Measurements from ENCODE around the gene MEX3A. TPM values are rescaled to one million over a fixed set of nuclear protein-coding genes. Genes with fewer than 3 reads are reported as not detected.

The MEX3A gene
- total RNA-seq, 3 donors from 2014 or later, result 0.50 to 0.66 (median 0.57) TPM

DNA sequence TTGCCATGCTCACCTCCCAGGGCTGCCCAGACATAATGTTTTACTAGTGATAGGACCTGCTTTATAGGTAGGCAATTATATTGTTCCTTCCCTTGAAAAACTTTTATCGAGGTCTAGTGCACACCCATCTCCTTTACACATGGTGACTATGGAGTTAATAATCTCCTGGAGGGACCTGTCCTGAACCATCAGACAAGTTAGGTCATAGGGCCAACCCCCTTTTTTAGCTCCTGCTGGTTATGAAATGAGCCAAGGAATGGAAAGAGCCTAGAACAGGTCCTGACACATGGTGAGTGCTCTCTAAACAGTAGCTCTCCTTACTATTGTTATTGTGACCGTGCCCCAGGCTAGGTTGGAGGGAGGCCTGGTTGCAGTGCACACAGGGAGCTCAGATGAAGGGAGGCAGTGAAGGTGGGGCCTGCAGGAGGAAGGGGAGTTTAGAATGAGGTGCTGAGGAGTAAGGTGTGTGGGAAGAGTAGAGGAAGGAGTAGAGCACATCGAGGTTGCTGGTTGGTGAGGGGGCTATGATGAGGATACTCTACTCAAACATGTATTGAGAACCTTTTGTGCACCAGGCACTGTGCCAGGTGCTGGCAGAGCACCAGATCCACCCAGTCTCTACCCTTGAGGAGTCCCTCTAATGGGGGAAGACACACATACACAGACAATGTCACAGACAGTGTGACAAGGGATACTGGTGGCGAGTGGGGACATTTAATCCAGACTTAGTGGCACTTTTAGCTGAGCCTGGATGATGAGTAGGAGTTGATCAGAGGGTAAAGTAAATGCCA, 18.1 kb upstream of the MEX3A start:
- H3K9me3 Mint-ChIP-seq, result no peaks in the 10 kb centered on the region
- ATAC-seq (no peak), DNase-seq (no peak)
- H3K4me3 Mint-ChIP-seq, result no peak overlapping the region
- H3K4me1 Mint-ChIP-seq (ENCODE audit: low read depth), result peaks cover 73% of the 10 kb centered on the region
- H3K27me3 Mint-ChIP-seq (ENCODE audit: low read depth), result peaks cover 2% of the 10 kb centered on the region
- H3K36me3 Mint-ChIP-seq (ENCODE audit: insufficient read depth), result no peaks in the 10 kb centered on the region

DNA sequence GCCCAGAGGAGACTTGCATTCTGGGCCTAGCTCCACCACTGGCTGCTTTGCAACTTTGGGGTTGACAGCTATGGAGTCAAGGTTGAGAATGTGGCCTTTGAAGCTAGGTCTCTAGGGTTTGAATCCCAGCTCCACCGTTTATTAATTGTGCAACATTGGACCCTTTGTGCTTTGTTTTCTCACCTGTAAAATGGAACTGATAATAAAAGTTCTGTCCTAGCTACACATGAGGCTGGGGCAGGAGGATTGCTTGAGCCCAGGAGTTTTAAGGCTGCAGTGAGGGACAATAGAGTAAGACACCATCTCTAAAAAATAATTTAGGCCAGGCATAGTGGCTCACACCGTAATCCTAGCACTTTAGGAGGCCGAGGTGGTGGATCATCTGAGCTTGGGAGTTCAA, 17.0 kb upstream of the MEX3A start:
- Mint-ChIP-seq H3K4me1 (ENCODE audit: low read depth) (peaks cover 61% of the 10 kb centered on the region), H3K36me3 (ENCODE audit: insufficient read depth) (no peaks in the 10 kb centered on the region), H3K9me3 (no peaks in the 10 kb centered on the region), H3K27me3 (ENCODE audit: low read depth) (peaks cover 2% of the 10 kb centered on the region), H3K4me3 (no peak overlapping the region)
- no peak for DNase-seq
- ATAC-seq, result no peak

DNA sequence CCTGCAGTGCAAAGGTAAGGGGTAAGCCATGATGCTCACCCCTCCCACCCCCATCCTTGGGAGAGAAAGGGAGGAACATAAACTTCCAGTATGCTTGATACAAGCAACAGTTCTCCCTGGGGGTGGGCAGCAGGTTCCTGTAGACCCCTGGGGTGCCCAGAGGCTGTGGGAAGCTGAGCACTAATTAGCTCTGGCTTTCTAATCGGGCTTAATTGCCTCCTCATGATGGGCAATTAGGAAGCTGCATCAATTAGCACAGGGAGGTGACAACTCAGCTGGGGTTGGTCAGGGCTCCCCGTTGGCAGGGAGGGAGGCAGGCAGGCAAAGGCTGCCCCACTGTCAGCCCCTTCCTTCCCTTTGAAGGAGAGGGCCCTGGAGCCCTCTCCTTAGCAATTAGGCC, 16.5 kb upstream of the MEX3A start:
- no peak for DNase-seq
- Mint-ChIP-seq H3K27me3 (ENCODE audit: low read depth) (peaks cover 2% of the 10 kb centered on the region), H3K9me3 (no peaks in the 10 kb centered on the region), H3K4me1 (ENCODE audit: low read depth) (peaks cover 56% of the 10 kb centered on the region), H3K36me3 (ENCODE audit: insufficient read depth) (no peaks in the 10 kb centered on the region), H3K4me3 (no peak overlapping the region)
- no peak for ATAC-seq

DNA sequence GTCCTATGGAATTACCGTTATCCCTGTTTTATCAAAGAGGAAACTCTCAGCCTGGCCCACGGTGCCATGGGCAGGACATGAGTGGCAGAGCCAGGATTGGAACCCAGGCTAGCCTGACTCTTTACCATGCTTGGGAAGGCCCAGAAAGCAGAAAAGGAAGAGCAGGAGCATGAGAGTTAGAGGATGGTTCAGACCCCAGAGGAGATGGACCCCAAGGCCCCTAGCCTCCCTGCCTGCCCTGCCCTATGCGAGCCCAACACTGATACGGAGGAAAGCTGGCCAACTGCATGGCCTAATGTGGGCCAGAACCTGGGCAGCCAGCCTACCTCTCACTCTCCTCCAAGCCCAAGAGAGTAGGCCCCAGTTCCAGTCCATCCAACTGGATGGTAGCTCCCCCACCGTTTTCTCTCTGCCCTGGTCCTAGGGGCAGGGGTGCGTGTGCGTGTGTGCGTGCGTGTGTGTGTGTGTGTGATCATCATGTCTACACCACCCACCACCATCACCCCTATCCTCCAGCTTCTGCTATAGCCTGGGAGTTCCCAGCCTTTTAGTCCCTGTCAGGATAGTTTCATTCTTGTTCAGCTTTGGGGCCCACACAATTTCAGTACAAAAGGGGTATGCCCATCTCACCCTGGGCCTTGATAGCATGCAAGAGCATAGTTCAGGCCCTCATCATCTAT, 15.4 kb upstream of the MEX3A start:
- ATAC-seq, result peak; percentile 41 to 43

DNA sequence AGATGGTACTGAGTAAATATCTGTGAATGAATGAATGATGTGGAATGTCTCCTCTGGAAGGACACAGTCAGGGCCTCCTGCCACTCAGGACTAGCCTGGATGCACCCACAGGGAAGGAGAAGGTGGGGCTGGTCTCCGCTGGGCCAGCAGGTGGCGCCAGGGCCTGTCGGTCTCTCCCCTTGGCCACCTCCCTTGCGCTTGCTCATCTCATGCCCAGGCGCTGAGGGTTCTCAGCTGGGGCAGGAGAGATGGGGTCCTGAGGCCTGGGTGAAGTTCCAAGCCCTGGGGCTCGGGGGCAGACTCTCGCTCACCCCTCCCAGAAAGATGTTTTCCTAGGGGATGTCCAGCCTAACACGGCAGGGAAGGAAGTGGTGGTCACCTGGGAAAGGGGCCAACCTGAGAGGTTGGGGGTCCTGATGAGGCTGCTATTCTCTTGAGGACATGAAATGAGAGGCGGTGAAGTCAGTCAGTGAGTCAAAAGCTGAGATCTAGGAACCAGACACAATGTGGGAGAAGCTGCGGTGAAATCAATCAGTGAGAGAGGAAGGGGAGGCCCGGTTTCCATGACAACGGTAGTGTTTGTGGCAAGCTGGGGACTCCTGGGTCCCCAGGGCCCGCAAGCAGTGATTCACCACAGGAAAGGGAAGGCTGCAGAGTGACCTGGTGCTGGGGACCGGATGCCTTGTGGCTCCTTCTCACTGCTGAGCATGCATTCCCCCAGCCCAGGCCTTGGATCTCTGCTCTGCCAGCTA, 14.6 kb upstream of the MEX3A start:
- ATAC-seq, result peak; percentile 83 to 84
- peaks cover 46% of the 10 kb centered on the region for H3K4me1 Mint-ChIP-seq (ENCODE audit: low read depth)

More for the DNA sequence above, 15.4 kb upstream of the MEX3A start:
- Mint-ChIP-seq H3K36me3 (ENCODE audit: insufficient read depth) (no peaks in the 10 kb centered on the region), H3K4me1 (ENCODE audit: low read depth) (peaks cover 46% of the 10 kb centered on the region), H3K9me3 (no peaks in the 10 kb centered on the region), H3K27me3 (ENCODE audit: low read depth) (peaks cover 2% of the 10 kb centered on the region), H3K4me3 (peak overlapping the region; percentile 51)
- DNase-seq, result no peak

DNA sequence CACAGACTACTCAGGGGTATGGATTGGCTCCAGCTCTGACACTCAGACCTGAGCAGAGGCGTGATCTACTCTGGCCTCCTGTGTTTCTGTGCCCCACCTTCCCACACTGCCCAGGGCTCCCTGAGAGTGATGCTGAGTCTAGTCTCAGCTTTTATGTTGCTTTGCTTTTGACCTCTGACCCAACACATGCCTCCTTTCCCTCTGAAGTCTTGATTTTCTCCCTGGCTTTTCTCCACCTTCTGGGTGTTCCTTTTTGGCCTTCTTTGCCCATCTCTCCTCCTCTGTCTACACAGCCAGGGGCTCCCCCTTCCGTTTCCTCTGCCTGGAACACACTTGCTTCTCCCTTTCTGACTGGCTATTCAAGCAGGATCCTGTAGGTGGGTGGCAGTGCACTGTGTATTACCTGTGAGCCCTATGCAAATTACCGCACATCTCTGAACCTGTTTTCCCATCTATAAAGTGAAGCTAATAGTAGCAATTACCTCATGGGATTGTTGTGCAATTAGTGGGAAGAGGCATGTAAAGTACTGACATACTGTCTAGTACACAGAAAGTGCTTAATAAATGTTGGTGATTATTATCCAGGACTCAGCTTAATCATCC, 13.7 kb upstream of the MEX3A start:
- no peak for ATAC-seq

More for the DNA sequence above, 14.6 kb upstream of the MEX3A start:
- H3K27me3 Mint-ChIP-seq (ENCODE audit: low read depth), result peaks cover 2% of the 10 kb centered on the region
- no peaks in the 10 kb centered on the region for H3K9me3 Mint-ChIP-seq
- H3K4me3 Mint-ChIP-seq, result peak overlapping the region; percentile 51
- DNase-seq, result peak; percentile 86
- no peaks in the 10 kb centered on the region for H3K36me3 Mint-ChIP-seq (ENCODE audit: insufficient read depth)

DNA sequence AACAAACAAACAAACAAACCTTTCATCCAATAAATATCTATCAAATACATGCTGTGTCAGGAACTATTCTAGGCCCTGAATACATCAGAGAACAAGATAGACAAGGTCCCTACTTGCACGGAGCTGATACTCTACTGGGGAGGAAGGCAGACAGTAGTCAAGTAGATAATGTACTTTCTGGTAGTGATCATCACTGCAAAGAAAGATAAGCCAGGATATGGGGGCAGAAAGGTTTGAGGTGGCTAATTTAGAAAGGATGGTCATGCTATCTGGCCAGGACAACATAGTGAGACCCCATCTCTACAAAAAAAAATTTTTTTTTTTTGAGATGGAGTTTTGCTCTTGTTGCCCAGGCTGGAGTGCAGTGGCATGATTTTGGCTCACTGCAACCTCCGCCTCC, 9.3 kb upstream of the MEX3A start:
- ATAC-seq, result no peak
- Mint-ChIP-seq H3K4me1 (ENCODE audit: low read depth) (peaks cover 12% of the 10 kb centered on the region), H3K36me3 (ENCODE audit: insufficient read depth) (no peaks in the 10 kb centered on the region), H3K27me3 (ENCODE audit: low read depth) (peaks cover 13% of the 10 kb centered on the region), H3K9me3 (no peaks in the 10 kb centered on the region), H3K4me3 (no peak overlapping the region)
- no peak for DNase-seq

More for the DNA sequence above, 13.7 kb upstream of the MEX3A start:
- H3K4me1 Mint-ChIP-seq (ENCODE audit: low read depth), result peaks cover 45% of the 10 kb centered on the region
- no peaks in the 10 kb centered on the region for H3K27me3 Mint-ChIP-seq (ENCODE audit: low read depth)
- no peaks in the 10 kb centered on the region for H3K36me3 Mint-ChIP-seq (ENCODE audit: insufficient read depth)
- H3K9me3 Mint-ChIP-seq, result no peaks in the 10 kb centered on the region
- peak overlapping the region; percentile 51 for H3K4me3 Mint-ChIP-seq
- DNase-seq, result no peak

DNA sequence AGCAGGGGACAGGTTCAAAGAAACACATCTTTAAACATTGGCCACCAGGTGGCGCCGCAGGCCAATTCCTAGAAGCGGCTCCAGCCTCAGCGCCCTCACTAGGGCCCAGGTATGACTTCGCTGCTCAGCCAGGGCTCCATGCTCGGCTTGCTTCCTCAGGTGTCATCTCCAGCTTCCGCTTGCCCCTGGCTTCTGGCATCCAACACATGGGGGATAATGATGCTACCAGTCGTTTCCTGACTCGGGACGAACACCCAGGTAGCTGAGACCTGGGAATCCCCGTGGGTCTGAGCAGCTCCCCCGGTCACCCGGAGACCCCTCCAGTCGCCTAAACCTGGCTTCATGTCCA, 8.5 kb upstream of the MEX3A start:
- H3K4me3 Mint-ChIP-seq, result no peak overlapping the region
- peaks cover 21% of the 10 kb centered on the region for H3K27me3 Mint-ChIP-seq (ENCODE audit: low read depth)
- H3K4me1 Mint-ChIP-seq (ENCODE audit: low read depth), result peaks cover 4% of the 10 kb centered on the region

DNA sequence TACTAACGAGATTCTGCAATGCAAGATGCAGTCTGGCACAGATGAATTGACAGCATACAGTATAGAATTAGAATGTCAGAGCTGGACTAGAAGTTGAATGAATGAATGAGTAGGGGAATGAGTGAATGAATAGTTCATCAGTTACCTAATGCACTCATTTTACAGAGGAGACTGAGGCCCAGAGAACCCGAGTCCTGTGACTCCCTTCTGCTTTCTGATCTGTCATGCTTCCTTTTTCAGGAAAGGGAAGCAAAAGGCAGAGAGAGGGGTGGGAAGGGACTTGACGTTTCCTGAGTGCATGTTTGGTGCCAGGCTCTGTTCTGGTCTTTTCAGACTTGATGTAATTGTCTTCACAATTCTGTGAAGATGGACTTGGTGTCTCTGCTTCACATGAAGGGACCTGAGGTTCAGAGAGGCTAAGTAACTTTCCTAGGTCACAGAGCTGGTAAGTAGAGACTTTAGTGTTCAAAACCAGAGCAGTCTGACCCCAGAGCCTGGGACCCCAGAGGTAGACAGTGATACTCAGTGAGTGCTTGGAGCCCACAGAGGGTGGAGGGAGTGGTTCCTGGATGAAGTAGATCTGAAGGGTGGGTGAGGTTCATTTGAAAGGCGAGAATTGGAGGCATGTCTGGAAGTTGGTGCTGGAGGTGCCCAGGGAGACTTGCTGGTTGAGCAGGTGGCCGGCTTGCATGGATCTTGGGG, 8.0 kb upstream of the MEX3A start:
- no peak overlapping the region for H3K4me3 Mint-ChIP-seq
- DNase-seq (no peak), ATAC-seq (peak in 1 of 2 donors; percentile 17)
- H3K36me3 Mint-ChIP-seq (ENCODE audit: insufficient read depth), result no peaks in the 10 kb centered on the region
- no peaks in the 10 kb centered on the region for H3K4me1 Mint-ChIP-seq (ENCODE audit: low read depth)
- H3K27me3 Mint-ChIP-seq (ENCODE audit: low read depth), result peaks cover 23% of the 10 kb centered on the region
- no peaks in the 10 kb centered on the region for H3K9me3 Mint-ChIP-seq

More for the DNA sequence above, 8.5 kb upstream of the MEX3A start:
- DNase-seq (peak; percentile 93), ATAC-seq (peak; percentile 99)
- Mint-ChIP-seq H3K9me3 (no peaks in the 10 kb centered on the region), H3K36me3 (ENCODE audit: insufficient read depth) (no peaks in the 10 kb centered on the region)

DNA sequence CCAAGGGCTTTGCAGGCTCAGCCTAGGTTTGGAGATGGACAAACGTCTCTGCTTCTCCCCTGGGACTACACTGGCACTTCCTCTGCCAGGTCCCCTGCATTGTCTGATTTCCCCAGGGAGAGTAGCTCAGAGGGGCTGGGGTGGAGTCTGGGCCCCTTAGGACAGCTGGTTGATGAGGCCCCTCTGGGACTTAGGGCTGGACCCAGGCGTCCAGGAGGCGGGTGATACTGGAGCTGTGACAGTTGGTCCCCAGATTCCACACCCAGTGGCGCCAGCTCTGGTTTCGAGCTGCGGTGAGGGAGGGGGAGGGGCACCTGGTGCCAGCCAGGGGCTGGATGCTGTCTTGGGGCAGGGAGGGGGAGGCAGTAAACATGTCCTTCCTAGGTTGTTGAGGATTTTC, 7.4 kb upstream of the MEX3A start:
- Mint-ChIP-seq H3K36me3 (ENCODE audit: insufficient read depth) (no peaks in the 10 kb centered on the region), H3K9me3 (no peaks in the 10 kb centered on the region), H3K4me1 (ENCODE audit: low read depth) (no peaks in the 10 kb centered on the region), H3K4me3 (no peak overlapping the region), H3K27me3 (ENCODE audit: low read depth) (peaks cover 29% of the 10 kb centered on the region)
- ATAC-seq, result no peak
- no peak for DNase-seq

DNA sequence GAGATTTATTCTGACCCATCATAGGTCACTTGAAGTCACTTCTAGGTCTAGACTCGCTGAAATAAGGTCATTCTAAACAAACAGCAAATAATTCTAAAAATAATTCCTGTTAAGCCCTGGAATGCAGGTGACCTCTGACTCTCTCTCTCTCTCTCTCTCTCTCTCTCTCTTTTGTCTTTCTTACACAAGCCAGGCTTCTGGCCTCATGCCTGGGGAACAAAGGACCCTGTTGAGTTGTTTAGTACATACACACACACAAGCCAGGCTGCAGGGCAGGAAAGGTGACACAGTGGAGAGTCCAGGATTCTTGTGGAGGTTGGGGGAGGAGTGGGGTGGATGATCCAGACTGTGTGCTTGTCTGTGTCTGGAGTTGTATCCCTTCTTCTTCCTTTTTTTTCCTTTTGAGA, 4.0 kb upstream of the MEX3A start:
- peaks cover 41% of the 10 kb centered on the region for H3K27me3 Mint-ChIP-seq (ENCODE audit: low read depth)
- peaks cover 8% of the 10 kb centered on the region for H3K4me1 Mint-ChIP-seq (ENCODE audit: low read depth)
- H3K4me3 Mint-ChIP-seq, result no peak overlapping the region
- H3K36me3 Mint-ChIP-seq (ENCODE audit: insufficient read depth), result no peaks in the 10 kb centered on the region
- DNase-seq (no peak), ATAC-seq (no peak)
- no peaks in the 10 kb centered on the region for H3K9me3 Mint-ChIP-seq

DNA sequence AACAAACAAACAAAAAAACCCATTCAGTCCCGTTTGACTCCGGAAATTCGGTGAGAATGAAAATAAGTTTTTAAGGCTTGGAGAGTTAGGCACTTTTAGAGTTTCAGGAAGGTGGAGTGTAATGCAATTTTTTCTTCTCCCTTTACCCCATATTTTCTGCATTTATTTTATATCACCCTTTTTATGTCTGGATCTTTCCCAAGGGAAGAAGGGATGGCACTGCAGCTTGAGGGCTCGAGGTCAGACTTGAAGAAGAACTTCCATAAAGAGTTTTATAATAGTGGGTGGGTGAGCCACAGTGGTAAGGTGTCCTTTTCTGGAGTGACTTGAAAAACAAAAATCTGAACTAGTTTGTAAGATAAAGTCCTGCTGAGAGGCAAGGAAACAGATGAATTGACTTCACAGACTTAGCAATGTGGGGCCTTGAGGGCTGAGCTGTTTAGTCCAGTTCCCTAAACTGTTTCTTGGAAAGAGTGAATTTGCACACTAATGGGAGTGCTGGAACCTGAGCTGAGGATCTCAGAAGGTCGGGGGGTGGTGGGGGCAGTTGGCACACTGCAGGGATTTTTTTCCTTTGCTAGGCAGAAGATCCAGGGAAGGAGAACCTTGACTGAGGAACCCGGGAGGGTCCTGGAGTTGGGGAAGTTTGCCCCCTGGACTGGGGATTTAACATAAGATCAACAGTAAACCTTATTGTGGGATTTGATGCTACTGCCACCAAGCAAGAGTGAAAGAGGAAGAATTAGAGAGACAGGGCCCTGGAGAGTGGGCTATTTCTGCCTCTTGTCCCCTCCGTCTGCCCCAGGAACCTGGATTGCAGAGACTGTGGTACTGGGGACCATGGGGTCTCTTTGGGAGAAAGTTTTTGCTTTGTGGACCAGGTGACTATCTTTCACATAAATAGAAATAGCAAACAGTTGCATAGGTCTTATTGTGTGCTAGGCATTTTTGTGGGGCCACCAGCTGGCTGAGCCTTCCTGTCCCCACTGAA, 1.8 kb upstream of the MEX3A start:
- Mint-ChIP-seq H3K4me1 (ENCODE audit: low read depth) (peaks cover 10% of the 10 kb centered on the region), H3K4me3 (peak overlapping the region; percentile 75), H3K9me3 (no peaks in the 10 kb centered on the region), H3K36me3 (ENCODE audit: insufficient read depth) (no peaks in the 10 kb centered on the region), H3K27me3 (ENCODE audit: low read depth) (peaks cover 35% of the 10 kb centered on the region)
- no peak for ATAC-seq
- no peak for DNase-seq

DNA sequence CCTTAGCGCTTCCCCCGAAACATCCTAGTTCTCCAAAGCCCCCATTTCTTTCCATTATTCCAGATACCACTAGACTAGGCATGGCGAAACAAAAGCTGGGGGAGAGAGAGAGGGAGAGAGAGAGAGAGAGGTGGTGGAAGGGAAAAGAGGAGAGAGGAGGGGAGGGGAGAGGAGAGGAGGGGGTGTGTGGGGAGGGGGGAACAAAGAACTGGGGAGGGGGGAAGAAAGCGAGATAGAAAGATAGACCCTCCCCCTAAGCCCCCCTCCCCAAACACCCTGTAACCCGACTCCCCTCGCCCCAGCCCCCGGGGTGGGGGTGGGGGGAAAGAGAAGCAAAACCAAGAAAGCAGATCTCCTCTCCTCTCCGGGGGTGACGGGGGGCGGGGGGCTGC, 352 bp downstream of the MEX3A start:
- no peaks in the 10 kb centered on the region for H3K9me3 Mint-ChIP-seq
- peaks cover 31% of the 10 kb centered on the region for H3K27me3 Mint-ChIP-seq (ENCODE audit: low read depth)
- peak overlapping the region; percentile 84 for H3K4me3 Mint-ChIP-seq
- DNase-seq (no peak), ATAC-seq (no peak)
- H3K36me3 Mint-ChIP-seq (ENCODE audit: insufficient read depth), result no peaks in the 10 kb centered on the region
- peaks cover 10% of the 10 kb centered on the region for H3K4me1 Mint-ChIP-seq (ENCODE audit: low read depth)
